Adrenal gland (tissue), 12 donors: ENCODE data around the gene CCDC142. TPM values are rescaled to one million over a fixed set of nuclear protein-coding genes. Genes with fewer than 3 reads are reported as not detected.
"Not testable (repeated sequence)": the region's sequence is repeated elsewhere in the genome, so short reads cannot be mapped to it uniquely, and the experiment has no call there.

ENCODE experiments used
- DNase-seq, 7 donors: peaks; one replicate each; pipeline ENCODE4 v3.0.0-alpha.2; 2019 to 2020
- H3K27ac ChIP-seq, 5 donors: fragments of 200-600 bp; sonication (generic) in 4 of 5; 1 replicate in 3 of 5; 2 replicates in 2 of 5; pipeline versions ENCODE4 v1.5.1 to v1.8.0; 2016 to 2020; ENCODE audit warnings: mild to moderate bottlenecking in 1 of 5
- H3K27me3 ChIP-seq: fragments of 200-600 bp; 2 replicates; pipeline ENCODE4 v1.8.0; 2021
- H3K36me3 ChIP-seq, 2 donors: fragments of 200-600 bp; replicated peaks in 1 of 2; 1 replicate in 1 of 2; 2 replicates in 1 of 2; pipeline versions ENCODE4 v1.5.1 to v1.8.0; 2018 to 2022
- H3K4me1 ChIP-seq, 2 donors: fragments of 200-600 bp; replicated peaks in 1 of 2; 1 replicate in 1 of 2; 2 replicates in 1 of 2; pipeline versions ENCODE4 v1.5.1 to v1.8.0; 2018 to 2021
- H3K4me3 ChIP-seq, 4 donors: fragments of 200-600 bp; sonication (generic) in 3 of 4; one replicate each; pipeline ENCODE4 v1.5.1; 2016 to 2018
- H3K9me3 ChIP-seq, 3 donors: fragments of 200-600 bp; sonication (generic) in 1 of 3; replicated peaks in 1 of 3; 1 replicate in 2 of 3; 2 replicates in 1 of 3; pipeline versions ENCODE4 v1.5.1 to v1.8.0; 2016 to 2021
- CTCF ChIP-seq, 6 experiments: fragments of 450-650 bp in 4 of 6; fragments of 200-600 bp in 2 of 6; sonication (generic) in 1 of 6; IDR thresholded peaks; 1 replicate in 5 of 6; 2 replicates in 1 of 6; pipeline versions ENCODE4 v1.5.1 to v1.8.0; 2016 to 2021; ENCODE audit warnings: antibody characterized with exemption in 6 of 6, mild to moderate bottlenecking in 2 of 6, moderate library complexity in 1 of 6
- POLR2A ChIP-seq, 2 donors: fragments of 450-650 bp; IDR thresholded peaks; one replicate each; pipeline ENCODE4 v1.6.1; 2017; ENCODE audit warnings: antibody characterized with exemption in 2 of 2, mild to moderate bottlenecking in 2 of 2, moderate library complexity in 1 of 2
- WGBS, 4 donors: extraction: QIAGEN DNeasy Blood & Tissue Kit in 2 of 4; methylation state at CpG; one replicate each; pipeline versions ENCODE4 v1.1.5 to v1.1.7; 2013 to 2017; 5-methylcytosine and 5-hydroxymethylcytosine counted together
- intact Hi-C, 2 donors: fragments of 100-400 bp; cut with DNase I; formaldehyde crosslinking; loops; one replicate each; pipeline versions ENCODE4 v1.14.1 to v1.15.0; 2022 to 2023
- polyA plus RNA-seq, 3 donors: library from polyadenylated mRNA; stranded (reverse); fragments of 200-250 nt in 2 of 3; fragments of 350-450 nt in 1 of 3; fragmentation: Illumina TruSeq in 1 of 3; extraction: RNeasy Lipid Tissue Mini Kit (QIAGEN cat#74804) in 1 of 3; gene quantifications; one replicate each; pipeline ENCODE4 v1.2.3, GENCODE V29; 2013 to 2014
- total RNA-seq, 9 donors: library from RNA; depleted of rRNA in 4 of 9; stranded (reverse); fragments of >200 nt in 4 of 9; fragments of 120-200 nt in 1 of 9; fragmentation: NEBNext Ultra II Directional in 1 of 9; extraction: Animal tissue kit (Norgen Biotek cat#: 25700) in 1 of 9; gene quantifications; one replicate each; pipeline versions ENCODE4 v1.1.0 to v1.2.4, GENCODE V29; 2013 to 2023
- donor health status: healthy with polysubstance abuse.
- donor health status: Bipolar disorder and iron deficiency.
- donor health status: DM: yes; HTN: yes; CAD: no.
- donor health status: DM: no; HTN: no; CAD: no.
- donor health status: DM: no; HTN: no; CAD: no.
- donor health status: DM: yes; HTN: yes; CAD: no.

The CCDC142 gene
- total and polyA plus RNA-seq, 12 donors, result 3.2 to 46.0 (median 12.3) TPM

DNA sequence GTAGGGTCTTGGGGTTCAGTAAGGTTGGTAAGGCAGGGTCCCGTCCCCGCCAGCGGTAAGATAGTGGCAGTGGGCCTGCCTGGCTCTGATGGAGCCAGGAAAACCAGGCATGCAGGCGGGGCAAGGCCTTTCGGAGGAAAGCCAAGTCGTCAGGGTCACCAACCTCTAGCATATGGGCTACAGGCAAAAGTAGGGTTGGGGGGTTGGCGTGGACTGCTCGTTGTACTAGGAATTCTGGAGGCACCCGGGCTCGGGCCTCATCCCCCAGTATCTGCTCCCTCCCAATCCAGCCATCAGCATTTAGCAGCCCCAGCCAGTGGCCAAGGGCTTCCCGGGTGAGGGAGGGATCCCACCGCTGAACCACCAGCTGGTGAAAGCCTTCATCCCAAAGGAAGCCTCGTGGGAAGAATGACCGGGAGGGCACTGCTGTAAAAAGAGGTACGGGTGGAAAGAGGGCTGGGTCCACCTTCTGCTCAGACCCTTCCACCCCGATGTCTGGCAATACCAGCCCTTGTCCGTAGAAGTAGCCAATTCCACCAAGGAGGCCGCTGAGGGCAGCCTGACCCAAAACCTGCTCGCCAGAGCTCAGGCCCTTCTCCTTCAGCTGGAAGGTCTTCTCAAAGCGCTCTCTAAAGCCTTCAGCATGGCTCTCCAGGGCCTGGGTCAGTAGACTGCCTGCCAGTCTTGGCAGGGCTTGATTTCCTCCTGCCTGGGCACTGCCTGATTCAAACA lies 20.6 kb downstream of the CCDC142 start:
- no peak overlapping the region for H3K4me3 ChIP-seq

GRCh38 chr2:74461187-74462053 lies 21.4 kb downstream of the CCDC142 start:
- TF ChIP-seq POLR2A (IDR thresholded peaks at IDR 0.05) (no peak), CTCF (IDR thresholded peaks at IDR 0.05) (peak in 1 of 6 experiments; percentile 17)
- H3K27me3 ChIP-seq, result no peaks in the 10 kb centered on the region
- H3K9me3 ChIP-seq, result no peaks in the 10 kb centered on the region
- H3K36me3 ChIP-seq, result peaks cover 0 to 20% of the 10 kb centered on the region in 2 donors
- 89 to 96% (median 92%) methylated on average over 18 to 27 of the region's 27 CpGs for WGBS, 4 donors
- intact Hi-C loops, result no loop called here
- no peak for DNase-seq
- no peak overlapping the region for H3K4me3 ChIP-seq
- H3K27ac ChIP-seq, result no peak overlapping the region
- peaks cover 13 to 32% of the 10 kb centered on the region in 2 donors for H3K4me1 ChIP-seq

More for the DNA sequence above, 20.6 kb downstream of the CCDC142 start:
- intact Hi-C loops, result no loop called here
- 90 to 92% (median 91%) methylated on average over 14 to 20 of the region's 20 CpGs for WGBS, 4 donors
- no peak for TF ChIP-seq POLR2A (IDR thresholded peaks at IDR 0.05)
- TF ChIP-seq CTCF (IDR thresholded peaks at IDR 0.05), result no peak
- DNase-seq, result no peak
- Histone ChIP-seq H3K27ac (no peak overlapping the region), H3K36me3 (peaks cover 0 to 20% of the 10 kb centered on the region in 2 donors), H3K4me1 (peaks cover 13 to 25% of the 10 kb centered on the region in 2 donors), H3K9me3 (no peaks in the 10 kb centered on the region), H3K27me3 (no peaks in the 10 kb centered on the region)

DNA sequence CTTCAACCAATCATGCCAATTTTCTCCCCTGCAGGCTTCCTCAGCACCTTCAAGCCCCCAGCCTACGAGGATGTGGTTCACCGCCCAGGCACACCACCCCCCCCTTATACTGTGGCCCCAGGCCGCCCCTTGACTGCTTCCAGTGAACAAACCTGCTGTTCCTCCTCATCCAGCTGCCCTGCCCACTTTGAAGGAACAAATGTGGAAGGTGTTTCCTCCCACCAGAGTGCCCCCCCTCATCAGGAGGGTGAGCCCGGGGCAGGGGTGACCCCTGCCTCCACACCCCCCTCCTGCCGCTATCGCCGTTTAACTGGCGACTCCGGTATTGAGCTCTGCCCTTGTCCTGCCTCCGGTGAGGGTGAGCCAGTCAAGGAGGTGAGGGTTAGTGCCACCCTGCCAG lies 22.6 kb downstream of the CCDC142 start:
- 71 to 83% (median 76%) methylated on average over 5 to 10 of the region's 10 CpGs for WGBS, 4 donors
- Histone ChIP-seq H3K4me1 (peaks cover 18 to 40% of the 10 kb centered on the region in 2 donors), H3K36me3 (peaks cover 0 to 20% of the 10 kb centered on the region in 2 donors)
- H3K27me3 ChIP-seq, H3K9me3 ChIP-seq, H3K27ac ChIP-seq, H3K4me3 ChIP-seq, intact Hi-C loops, DNase-seq: not testable (repeated sequence)

- H3K4me3 ChIP-seq, intact Hi-C loops, H3K9me3 ChIP-seq, H3K27me3 ChIP-seq, H3K27ac ChIP-seq, DNase-seq: not testable (repeated sequence)
- Histone ChIP-seq H3K36me3 (peaks cover 0 to 20% of the 10 kb centered on the region in 2 donors), H3K4me1 (peaks cover 19 to 40% of the 10 kb centered on the region in 2 donors)
- WGBS, 4 donors, result 73 to 87% (median 77%) methylated on average over 10 to 13 of the region's 13 CpGs
Observed at GRCh38 chr2:74459503-74460118, 23.2 kb downstream of the CCDC142 start.

DNA sequence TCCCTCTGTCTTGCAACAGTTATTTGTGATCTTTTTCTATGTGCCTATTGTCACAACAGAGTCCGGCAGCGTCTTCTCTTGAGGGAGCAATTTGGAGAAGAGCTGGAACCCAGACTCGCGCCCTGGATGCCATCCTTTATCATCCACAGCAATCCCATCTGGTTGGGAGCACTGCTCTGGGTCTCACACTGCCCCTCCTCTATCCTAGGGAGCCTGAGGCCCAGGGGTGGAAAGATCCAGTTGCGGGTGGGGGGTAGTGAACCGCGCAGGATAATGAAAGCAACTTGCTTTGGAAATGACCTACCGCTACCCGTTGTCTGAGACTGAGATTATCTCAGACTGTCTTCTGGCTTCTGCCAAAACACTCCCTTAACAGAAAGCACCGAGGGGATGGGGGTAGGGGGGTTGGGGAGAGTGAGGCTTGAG lies 23.8 kb downstream of the CCDC142 start:
- 1 to 4% (median 2%) methylated on average over 10 of the region's 10 CpGs for WGBS, 4 donors
- Histone ChIP-seq H3K4me1 (peaks cover 14 to 33% of the 10 kb centered on the region in 2 donors), H3K36me3 (peaks cover 0 to 20% of the 10 kb centered on the region in 2 donors), H3K27me3 (no peaks in the 10 kb centered on the region), H3K9me3 (no peaks in the 10 kb centered on the region), H3K4me3 (peak overlapping the region in 3 of 4 donors; percentile 13 to 73 (median 60)), H3K27ac (peak overlapping the region in 3 of 5 donors; percentile 74 to 88 (median 75))
- DNase-seq, result peak in 1 of 7 donors; percentile 71
- intact Hi-C loops, result no loop called here
- TF ChIP-seq CTCF (IDR thresholded peaks at IDR 0.05) (no peak), POLR2A (IDR thresholded peaks at IDR 0.05) (no peak)
